ENCODE data around the gene SMOC2.
"Not testable (repeated sequence)": the region's sequence is repeated elsewhere in the genome, so short reads cannot be mapped to it uniquely, and the experiment has no call there.

SMOC2 gene

GRCh38 chr6:168692193-168692914, 251.4 kb downstream of the SMOC2 start:
- no peak for DNase-seq

DNA sequence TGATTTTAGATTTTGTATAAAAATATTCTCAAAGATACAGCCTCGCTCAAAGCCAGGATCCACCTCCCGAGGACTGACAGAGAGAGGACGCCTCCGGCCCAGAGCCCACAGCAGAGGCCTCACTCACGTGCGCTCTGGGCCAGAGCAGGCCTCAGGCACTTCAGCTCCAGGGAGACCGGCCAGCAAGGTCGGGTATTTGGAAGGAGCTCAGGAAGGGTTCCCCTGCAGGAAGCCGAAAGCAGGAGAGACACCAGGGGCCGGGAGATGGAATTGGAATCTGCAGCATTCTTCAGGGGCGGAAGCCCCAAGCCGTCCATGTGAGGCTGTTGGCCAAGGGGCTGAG, 251.9 kb downstream of the SMOC2 start:
- DNase-seq, result not testable (repeated sequence)

- not testable (repeated sequence) for DNase-seq
Observed at GRCh38 chr6:168694797-168695196, 253.8 kb downstream of the SMOC2 start.

DNA sequence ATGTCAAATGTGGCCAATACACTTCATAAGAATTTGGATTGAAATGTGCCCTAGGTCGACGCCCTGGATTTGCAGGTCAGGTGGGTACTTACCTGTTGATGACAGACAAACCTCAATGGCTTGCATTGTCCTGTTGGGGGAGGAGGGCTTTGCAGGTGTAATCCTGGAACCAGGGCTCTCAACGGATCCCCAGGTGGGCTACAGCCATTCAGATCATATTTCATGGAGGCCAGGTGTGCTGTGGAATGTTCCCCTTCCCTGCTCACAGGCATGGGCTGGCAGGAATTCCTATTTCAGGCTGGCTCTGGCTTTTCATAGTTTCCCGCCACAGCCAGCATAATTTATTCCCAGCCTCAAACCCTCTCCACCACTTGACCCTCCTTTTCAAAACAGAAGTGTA, 254.7 kb downstream of the SMOC2 start:
- DNase-seq, result no peak

DNA sequence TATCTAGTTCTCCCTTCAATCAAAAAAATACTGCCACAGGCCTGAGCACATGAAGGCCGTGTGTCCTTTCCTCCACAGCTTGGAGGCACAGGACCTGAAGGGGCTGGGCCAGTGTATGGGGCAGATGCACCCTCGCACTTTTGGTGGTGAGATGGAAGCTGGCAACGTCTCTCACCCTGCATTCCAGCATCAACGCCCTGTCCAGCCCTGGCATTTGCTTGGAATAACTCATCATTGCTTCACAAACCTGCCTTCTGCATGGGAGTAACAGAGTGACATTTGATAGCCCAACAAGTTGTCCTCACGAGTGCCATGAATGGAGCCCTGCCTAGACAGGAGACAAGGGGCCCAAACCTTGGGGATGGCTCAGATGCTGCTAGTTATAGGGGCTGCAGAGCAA, 257.9 kb downstream of the SMOC2 start:
- no peak for DNase-seq

DNA sequence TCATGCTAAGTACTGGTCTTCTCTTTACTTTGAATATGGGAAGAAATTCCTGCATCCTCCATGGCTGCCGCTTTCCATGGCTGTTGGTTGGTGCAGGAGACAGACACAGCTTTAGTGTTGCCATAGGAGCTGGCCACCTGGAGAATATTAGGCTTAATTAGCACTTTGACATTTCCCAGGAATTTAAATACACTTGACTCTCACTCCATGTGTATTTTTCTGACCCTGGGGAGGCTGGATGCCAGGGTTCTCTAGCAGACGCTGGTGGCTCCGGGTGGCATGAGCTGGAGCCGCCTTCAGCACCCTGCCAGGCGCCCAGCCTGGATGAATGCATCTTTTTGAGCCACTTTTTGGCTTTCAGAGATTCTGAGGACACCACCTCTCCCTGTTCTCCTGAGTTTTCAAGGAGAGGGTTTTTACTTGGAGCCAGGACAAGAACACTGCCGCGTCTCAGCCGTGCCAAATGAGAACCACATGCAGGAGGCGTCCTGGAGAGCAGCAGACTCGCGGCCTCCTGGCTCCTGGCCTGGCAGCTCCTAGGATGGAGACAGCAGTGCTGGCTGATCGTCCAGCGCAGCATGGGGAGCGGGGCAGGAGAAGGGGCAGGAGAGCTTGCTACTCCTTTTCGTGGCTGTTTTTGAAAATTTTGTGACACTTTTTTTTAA, 258.8 kb downstream of the SMOC2 start:
- no peak for DNase-seq

GRCh38 chr6:168700880-168701279, 259.9 kb downstream of the SMOC2 start:
- no peak for DNase-seq

DNA sequence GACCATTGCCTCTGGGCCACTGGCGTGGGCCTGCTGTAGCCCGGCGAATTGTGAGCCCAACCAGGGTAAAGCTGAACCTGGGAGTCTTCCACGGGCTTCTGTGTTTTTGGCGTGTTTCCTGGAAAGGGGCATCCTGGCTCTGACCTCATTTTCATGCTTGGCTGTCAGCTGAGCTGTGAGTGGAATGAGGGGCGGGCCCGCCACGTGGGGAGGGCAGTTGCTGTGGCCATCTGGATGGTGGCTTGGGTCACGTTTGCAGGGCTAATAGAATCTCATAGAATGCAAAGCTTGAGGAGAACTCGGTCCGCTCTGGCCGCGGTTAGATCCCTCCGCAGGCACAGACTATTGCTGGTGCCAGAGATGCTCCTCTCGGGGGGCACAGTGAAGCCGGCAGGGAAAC, 263.0 kb downstream of the SMOC2 start:
- no peak for DNase-seq

- DNase-seq, result no peak
Observed at GRCh38 chr6:168704678-168705077, 263.7 kb downstream of the SMOC2 start.

DNA sequence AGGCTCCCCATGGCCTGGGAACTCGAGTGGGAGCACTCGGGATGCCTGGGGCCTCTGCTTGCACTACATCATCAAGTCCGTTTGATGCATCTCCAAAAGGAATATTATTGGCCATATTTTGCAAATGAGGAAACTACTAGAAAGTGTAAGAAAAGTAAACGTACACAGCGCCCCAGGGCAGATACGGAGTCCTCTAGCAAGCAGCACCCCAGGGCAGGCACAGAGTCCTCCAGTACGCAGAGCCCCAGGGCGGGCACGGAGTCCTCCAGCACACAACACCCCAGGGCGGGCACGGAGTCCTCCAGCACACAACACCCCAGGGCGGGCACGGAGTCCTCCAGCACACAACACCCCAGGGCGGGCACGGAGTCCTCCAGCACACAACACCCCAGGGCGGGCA, 264.3 kb downstream of the SMOC2 start:
- DNase-seq, result not testable (repeated sequence)

- DNase-seq, result no peak
Observed at GRCh38 chr6:168706471-168707177, 265.6 kb downstream of the SMOC2 start.

DNA sequence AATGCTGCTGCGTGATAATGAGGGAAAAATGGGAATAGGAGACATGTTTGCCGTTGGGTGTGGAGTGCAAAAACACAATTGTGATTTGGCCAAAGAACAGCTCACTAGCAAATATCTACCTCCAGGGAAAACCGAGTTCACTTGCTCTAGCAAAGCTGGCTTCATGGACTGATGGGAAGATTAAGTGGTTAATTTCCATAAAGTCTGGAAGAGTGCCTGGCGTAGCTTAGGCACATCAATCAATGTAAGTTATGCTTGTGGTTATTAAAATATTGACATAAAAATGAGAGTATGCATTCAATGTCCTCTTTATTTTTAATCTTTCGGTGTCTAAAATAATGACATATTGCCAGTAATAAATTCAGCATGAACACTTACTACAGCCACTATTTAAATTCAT, 267.5 kb downstream of the SMOC2 start:
- no peak for DNase-seq

DNA sequence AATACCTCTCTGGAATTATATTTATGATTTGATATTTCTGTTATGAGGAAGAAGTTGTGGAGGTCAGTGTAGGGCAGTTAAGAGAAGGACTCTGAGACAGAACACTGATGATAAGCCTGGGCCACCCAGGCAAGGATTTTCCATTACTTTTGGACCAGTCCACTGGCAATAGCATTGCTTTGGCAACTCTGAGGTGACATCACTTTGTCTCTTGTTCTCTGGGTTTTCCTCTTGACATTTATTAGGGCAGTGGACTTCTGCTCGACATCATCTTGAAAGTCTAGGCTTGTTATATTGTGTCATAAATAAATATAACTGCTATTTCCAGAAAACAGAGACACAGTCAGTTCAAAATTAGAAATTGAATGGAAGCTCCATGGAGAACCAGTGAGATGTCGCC, 268.0 kb downstream of the SMOC2 start:
- DNase-seq, result no peak

GRCh38 chr6:168709390-168709789, 268.4 kb downstream of the SMOC2 start:
- no peak for DNase-seq

DNA sequence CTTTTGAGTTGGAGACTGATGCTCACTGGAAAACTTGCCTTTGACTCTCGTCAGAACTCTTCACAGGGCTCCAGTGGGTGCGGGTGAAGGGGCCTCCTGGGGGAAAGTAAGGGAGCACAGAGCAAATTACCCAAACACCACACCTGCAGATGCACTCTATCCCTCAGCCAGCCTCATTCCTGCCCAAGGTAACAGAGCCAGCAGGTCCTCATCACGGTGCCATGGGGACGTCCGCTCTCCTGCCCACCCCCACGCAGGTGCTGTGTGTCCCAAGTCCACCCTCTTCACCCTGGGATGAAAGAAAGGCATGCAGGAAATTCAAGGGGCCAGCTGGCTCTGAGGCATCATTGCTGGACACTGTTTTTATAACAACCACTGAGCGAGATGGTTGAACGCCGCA, 269.0 kb downstream of the SMOC2 start:
- no peak for DNase-seq

DNA sequence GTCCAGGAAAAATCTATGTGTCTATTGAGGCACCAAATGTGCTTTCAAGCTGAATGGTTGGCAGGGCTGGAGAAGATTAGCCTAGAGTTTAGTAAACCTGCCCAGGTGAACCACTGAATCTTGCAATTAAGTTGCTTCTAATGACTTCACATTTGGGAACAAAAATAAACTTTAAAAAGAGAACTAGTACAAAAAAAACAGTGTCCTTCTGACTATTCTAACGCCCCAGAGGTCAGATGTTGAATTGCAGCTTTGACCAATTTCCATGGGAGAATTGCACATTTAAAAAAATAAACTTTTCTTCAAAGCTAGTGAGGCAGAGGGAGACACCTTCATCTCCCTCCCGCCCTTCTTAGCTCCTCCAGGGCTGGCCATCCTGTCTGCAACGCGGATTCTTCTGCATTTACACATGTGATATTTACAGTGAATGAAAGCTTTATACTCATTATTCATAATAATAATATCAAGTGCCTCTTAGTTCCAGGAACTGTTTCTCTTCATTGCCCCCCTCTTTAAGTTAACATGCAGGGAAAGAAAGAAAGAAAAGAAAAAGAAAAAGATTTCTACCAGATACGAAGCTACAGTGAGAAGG, 270.2 kb downstream of the SMOC2 start:
- DNase-seq, result no peak

- DNase-seq, result no peak
Observed at GRCh38 chr6:168711666-168712300, 270.8 kb downstream of the SMOC2 start.

DNA sequence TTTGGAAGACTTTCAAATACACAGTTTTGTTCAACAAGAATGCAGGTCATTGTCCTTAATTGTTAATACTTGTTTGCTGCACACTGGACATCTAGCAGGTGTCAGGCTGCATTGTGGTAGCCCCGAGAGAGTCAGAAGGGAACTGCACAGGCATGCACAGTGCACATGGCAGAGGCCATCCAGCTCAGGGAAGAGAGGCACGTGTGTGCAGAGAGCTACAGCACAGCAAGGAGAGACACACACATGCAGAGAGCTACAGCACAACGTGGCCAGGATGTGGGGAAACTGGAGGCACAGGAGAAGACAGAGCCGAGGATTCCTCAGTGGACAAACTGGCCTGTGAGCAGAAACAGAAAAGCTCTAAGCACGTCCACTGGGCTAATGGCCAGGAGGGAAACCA, 272.0 kb downstream of the SMOC2 start:
- DNase-seq, result no peak

- no peak for DNase-seq
Observed at GRCh38 chr6:168713839-168714238, 272.9 kb downstream of the SMOC2 start.

GRCh38 chr6:168714547-168715260, 273.7 kb downstream of the SMOC2 start:
- no peak for DNase-seq

DNA sequence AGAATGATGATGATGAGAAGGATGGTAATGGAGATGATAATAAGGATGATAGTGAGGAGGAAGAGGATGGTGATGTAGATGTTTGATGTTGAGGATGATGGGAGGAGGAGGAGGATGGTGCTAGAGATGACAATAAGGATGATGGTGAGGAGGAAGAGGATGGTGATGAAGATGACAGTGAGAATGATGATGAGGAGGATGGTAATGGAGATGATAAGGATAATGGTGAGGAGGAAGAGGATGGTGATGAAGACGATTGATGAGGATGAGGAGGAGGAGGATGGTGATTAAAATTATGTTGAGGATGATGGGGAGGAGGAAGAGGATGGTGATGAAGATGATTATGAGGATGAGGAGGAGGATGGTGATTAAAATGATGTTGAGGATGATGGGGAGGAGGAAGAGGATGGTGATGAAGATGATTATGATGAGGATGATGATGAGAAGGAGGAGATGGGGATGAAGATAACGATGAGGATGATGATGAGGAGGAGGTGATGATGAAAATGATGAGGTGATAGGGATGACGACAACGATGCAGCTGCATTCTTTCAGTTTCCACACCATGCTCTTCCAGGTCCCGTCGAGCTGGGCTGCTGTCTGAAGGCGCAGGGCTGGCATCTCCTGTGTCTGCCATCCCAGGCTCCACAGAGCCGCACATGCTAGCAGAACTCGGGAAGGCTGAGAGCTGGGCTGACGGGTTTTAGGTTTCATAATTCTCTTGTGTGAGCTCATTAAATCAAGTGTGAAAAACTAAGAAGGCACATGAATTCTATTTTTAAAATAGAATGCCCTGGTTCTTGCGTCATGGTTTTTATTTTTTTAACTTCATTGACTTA, 274.9 kb downstream of the SMOC2 start:
- no peak for DNase-seq

GRCh38 chr6:168716581-168716980, 275.6 kb downstream of the SMOC2 start:
- no peak for DNase-seq
